Right lobe of liver (tissue), 6 donors: ENCODE results near the gene EHF. TPM values are rescaled to one million over a fixed set of nuclear protein-coding genes. Genes with fewer than 3 reads are reported as not detected.

Experiments used
- ATAC-seq, 4 donors: fragments of 200-7000 bp; cut with Tn5 transposase; one replicate each; pipeline ENCODE4 v1.9.1; 2020; ENCODE audit warnings: mild to moderate bottlenecking in 4 of 4, moderate library complexity in 4 of 4
- DNase-seq, 3 donors: peaks; one replicate each; pipeline ENCODE4 v3.0.0-alpha.2; 2020
- H3K27ac ChIP-seq, 3 donors: fragments of 200-600 bp; one replicate each; pipeline ENCODE4 v1.8.0; 2022
- H3K27me3 ChIP-seq, 2 donors: fragments of 200-600 bp; one replicate each; pipeline ENCODE4 v1.8.0; 2022
- H3K36me3 ChIP-seq, 4 donors: fragments of 200-600 bp; sonication (generic) in 1 of 4; one replicate each; pipeline versions ENCODE4 v1.5.1 to v1.8.0; 2017 to 2022; ENCODE audit warnings: control low read depth in 1 of 4
- H3K4me1 ChIP-seq, 4 donors: fragments of 200-600 bp; sonication (generic) in 1 of 4; one replicate each; pipeline versions ENCODE4 v1.5.1 to v1.8.0; 2017 to 2022; ENCODE audit warnings: control low read depth in 1 of 4
- H3K4me3 ChIP-seq, 3 donors: fragments of 200-600 bp; one replicate each; pipeline ENCODE4 v1.8.0; 2022
- H3K9me3 ChIP-seq, 4 donors: fragments of 200-600 bp; sonication (generic) in 1 of 4; one replicate each; pipeline versions ENCODE4 v1.5.1 to v1.8.0; 2017 to 2022; ENCODE audit warnings: control low read depth in 1 of 4
- CTCF ChIP-seq, 4 donors: fragments of 200-600 bp in 3 of 4; fragments of 450-650 bp in 1 of 4; IDR thresholded peaks; one replicate each; pipeline versions ENCODE4 v1.5.1 to v1.8.0; 2016 to 2022; ENCODE audit warnings: antibody characterized with exemption in 4 of 4, mild to moderate bottlenecking in 2 of 4
- POLR2A ChIP-seq: fragments of 450-650 bp; IDR thresholded peaks from one replicate; pipeline ENCODE4 v1.6.1; 2017; ENCODE audit warnings: antibody characterized with exemption, mild to moderate bottlenecking
- WGBS: methylation state at CpG from one replicate; pipeline ENCODE4 v1.1.6; 2018; ENCODE audit warnings: low coverage, low lambda C conversion rate; ENCODE audit not compliant: insufficient coverage; ENCODE audit errors: missing lambda C conversion rate; 5-methylcytosine and 5-hydroxymethylcytosine counted together
- intact Hi-C, 2 donors: fragments of 100-400 bp; cut with DNase I; formaldehyde crosslinking; loops; one replicate each; pipeline versions ENCODE4 v1.11.2 to v1.14.1; 2022
- total RNA-seq, 6 experiments: library from RNA; depleted of rRNA in 2 of 6; stranded (reverse); fragments of >200 nt in 2 of 6; fragmentation: NEBNext Ultra II Directional in 3 of 6; extraction: Animal tissue kit (Norgen Biotek cat#: 25700) in 3 of 6; gene quantifications; one replicate each; pipeline versions ENCODE4 v1.1.0 to v1.2.4, GENCODE V29; 2016 to 2023
- donor health status: DM: no; HTN: yes; CAD: no.
- donor health status: DM: no; HTN: no; CAD: no.
- donor health status: DM: no; HTN: no; CAD: no.
- donor health status: DM: no; HTN: yes; CAD: no.
- donor health status: DM: no; HTN: yes; CAD: no.

EHF gene
- total RNA-seq, 6 experiments from 2014 or later = 1.00 to 3.3 (median 1.5) TPM

- DNase-seq (no peak), ATAC-seq (peak in 1 of 4 donors; percentile 7)
- Histone ChIP-seq H3K36me3 (no peaks in the 10 kb centered on the region), H3K27me3 (no peaks in the 10 kb centered on the region), H3K27ac (no peak overlapping the region), H3K9me3 (no peaks in the 10 kb centered on the region), H3K4me1 (peaks cover 0 to 28% (median 9%) of the 10 kb centered on the region in 4 donors), H3K4me3 (no peak overlapping the region)
- intact Hi-C loops = no loop called here
- 57% methylated on average over 5 of the region's 5 CpGs for WGBS
- TF ChIP-seq CTCF (IDR thresholded peaks at IDR 0.05) (no peak), POLR2A (no peak)
Measured at GRCh38 chr11:34656062-34656720, 35.3 kb downstream of the EHF start.

- WGBS = 77% methylated on average over 14 of the region's 14 CpGs
- no peak for ATAC-seq
- TF ChIP-seq POLR2A (no peak), CTCF (IDR thresholded peaks at IDR 0.05) (no peak)
- Histone ChIP-seq H3K27me3 (no peaks in the 10 kb centered on the region), H3K36me3 (no peaks in the 10 kb centered on the region), H3K27ac (no peak overlapping the region), H3K4me1 (peaks cover 0 to 21% (median 7%) of the 10 kb centered on the region in 4 donors), H3K4me3 (no peak overlapping the region), H3K9me3 (no peaks in the 10 kb centered on the region)
- intact Hi-C loops = no loop called here
- no peak for DNase-seq
Measured at GRCh38 chr11:34658071-34659015, 37.5 kb downstream of the EHF start.

GRCh38 chr11:34659096-34659733 lies 38.3 kb downstream of the EHF start:
- Histone ChIP-seq H3K4me3 (no peak overlapping the region), H3K36me3 (no peaks in the 10 kb centered on the region), H3K27ac (no peak overlapping the region), H3K27me3 (no peaks in the 10 kb centered on the region), H3K9me3 (no peaks in the 10 kb centered on the region), H3K4me1 (peaks cover 0 to 14% (median 3%) of the 10 kb centered on the region in 4 donors)
- DNase-seq (no peak), ATAC-seq (no peak)
- WGBS = 87% methylated on average over 4 of the region's 4 CpGs
- TF ChIP-seq CTCF (IDR thresholded peaks at IDR 0.05) (no peak), POLR2A (no peak)
- intact Hi-C loops = no loop called here

- 54% methylated on average over 7 of the region's 7 CpGs for WGBS
- Histone ChIP-seq H3K4me1 (peaks cover 0 to 19% (median 5%) of the 10 kb centered on the region in 4 donors), H3K36me3 (no peaks in the 10 kb centered on the region), H3K9me3 (no peaks in the 10 kb centered on the region), H3K27me3 (no peaks in the 10 kb centered on the region), H3K4me3 (no peak overlapping the region), H3K27ac (peak overlapping the region in 2 of 3 donors; percentile 0 to 20)
- DNase-seq (no peak), ATAC-seq (peak; percentile 81 to 90 (median 88))
- TF ChIP-seq CTCF (IDR thresholded peaks at IDR 0.05) (no peak), POLR2A (no peak)
- intact Hi-C loops = no loop called here
Measured at GRCh38 chr11:34665077-34665835, 44.4 kb downstream of the EHF start.
